Nucleus accumbens (tissue), 56 donors: Measurements from ENCODE around the gene MED4.

Source experiments
- DNase-seq, 56 donors: peaks; one replicate each; lab custom pipeline; 2025; lab: John Stamatoyannopoulos, UW

MED4 gene

GRCh38 chr13:48038761-48039160 lies 56.1 kb downstream of the MED4 start:
- DNase-seq = peak in 4 of 56 donors; percentile 0 to 3 (median 2)

- DNase-seq = peak; percentile 63 to 97 (median 92)
Observed at GRCh38 chr13:48037346-48038173, 57.3 kb downstream of the MED4 start, which contains the start of gene NUDT15. TSS of gene NUDT15 (plus strand) at chr13:48037726. CDS start at chr13:48037747, 21 bp downstream.

- no peak for DNase-seq
Observed at GRCh38 chr13:48029859-48030258, 65.0 kb downstream of the MED4 start.

GRCh38 chr13:48028066-48028465 lies 66.8 kb downstream of the MED4 start:
- no peak for DNase-seq
